HG03108 (cell line): Measurements from ENCODE around the gene DCLK2.

ENCODE experiments used
- ATAC-seq: cut with Tn5 transposase; IDR thresholded peaks from one replicate; pipeline ENCODE4 v1.9.1; 2021; ENCODE audit warnings: moderate library complexity; ENCODE audit not compliant: unreplicated experiment

Gene DCLK2

GRCh38 chr4:150068300-150068960 is 9.8 kb upstream of the DCLK2 start:
- ATAC-seq = no peak

- no peak for ATAC-seq
Observed at GRCh38 chr4:150069353-150069752, 8.9 kb upstream of the DCLK2 start.

- ATAC-seq = no peak
Observed at GRCh38 chr4:150070464-150071170, 7.6 kb upstream of the DCLK2 start.

GRCh38 chr4:150072471-150072870 is 5.8 kb upstream of the DCLK2 start:
- ATAC-seq = no peak

- ATAC-seq = no peak
Observed at GRCh38 chr4:150072906-150073714, 5.1 kb upstream of the DCLK2 start.

GRCh38 chr4:150074064-150074463 is 4.2 kb upstream of the DCLK2 start:
- ATAC-seq = no peak

- no peak for ATAC-seq
Observed at GRCh38 chr4:150078579-150079080, 385 bp downstream of the DCLK2 start.

GRCh38 chr4:150079081-150079581 is 886 bp downstream of the DCLK2 start:
- no peak for ATAC-seq

- ATAC-seq = no peak
Observed at GRCh38 chr4:150080337-150080736, 2.1 kb downstream of the DCLK2 start.

GRCh38 chr4:150080875-150081274 is 2.6 kb downstream of the DCLK2 start:
- ATAC-seq = no peak

GRCh38 chr4:150082241-150082640 is 4.0 kb downstream of the DCLK2 start:
- peak; percentile 76 for ATAC-seq

- no peak for ATAC-seq
Observed at GRCh38 chr4:150087006-150087405, 8.8 kb downstream of the DCLK2 start.

- no peak for ATAC-seq
Observed at GRCh38 chr4:150089732-150090131, 11.5 kb downstream of the DCLK2 start.

GRCh38 chr4:150090836-150091235 is 12.6 kb downstream of the DCLK2 start:
- no peak for ATAC-seq

- no peak for ATAC-seq
Observed at GRCh38 chr4:150094676-150095075, 16.4 kb downstream of the DCLK2 start.

- no peak for ATAC-seq
Observed at GRCh38 chr4:150096625-150097024, 18.4 kb downstream of the DCLK2 start.

GRCh38 chr4:150098214-150098613 is 20.0 kb downstream of the DCLK2 start:
- no peak for ATAC-seq

GRCh38 chr4:150104404-150105027 is 26.3 kb downstream of the DCLK2 start:
- no peak for ATAC-seq

GRCh38 chr4:150106886-150107285 is 28.6 kb downstream of the DCLK2 start:
- no peak for ATAC-seq

GRCh38 chr4:150108691-150109090 is 30.4 kb downstream of the DCLK2 start:
- ATAC-seq = no peak

GRCh38 chr4:150114641-150115040 is 36.4 kb downstream of the DCLK2 start:
- no peak for ATAC-seq
